ENCODE results near the gene TMEM143.

TMEM143 gene

DNA sequence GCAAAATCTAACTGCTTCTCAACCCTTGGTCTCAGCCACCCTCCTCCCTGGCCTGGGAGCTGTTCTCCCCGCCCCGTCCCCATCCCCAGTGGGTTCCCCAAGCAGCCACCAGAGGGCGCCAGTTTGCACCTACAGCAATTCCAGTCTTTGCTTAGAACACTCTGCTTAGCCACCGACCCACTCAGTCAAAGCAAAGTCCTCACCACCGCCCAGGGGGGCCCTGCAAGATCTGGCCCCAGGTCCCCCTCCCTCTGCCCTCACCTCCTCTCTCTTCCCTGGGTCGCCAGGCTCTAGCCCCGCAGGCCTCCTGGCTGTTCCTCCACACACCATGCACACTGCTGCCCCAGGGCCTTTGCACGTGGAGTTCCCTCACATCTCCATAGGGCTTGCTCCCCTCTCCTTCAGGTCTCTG lies 12.4 kb downstream of the TMEM143 start:
- H3K4me3 ChIP-seq (ENCODE audit: low read depth, low read length), result no peak overlapping the region
- H3K36me3 ChIP-seq, result no peaks in the 10 kb centered on the region
- DNase-seq, result peak; percentile 86
- no peaks in the 10 kb centered on the region for H3K27me3 ChIP-seq (ENCODE audit: insufficient read depth, low read depth, severe bottlenecking)
- peak; percentile 71 for TF ChIP-seq CTCF (IDR thresholded peaks at IDR 0.05; ENCODE audit: low read depth, low read length)
- no peak overlapping the region for H3K27ac ChIP-seq
- H3K9me3 ChIP-seq (ENCODE audit: severe bottlenecking), result no peaks in the 10 kb centered on the region

- Histone ChIP-seq H3K9me3 (ENCODE audit: severe bottlenecking) (no peaks in the 10 kb centered on the region), H3K27ac (no peak overlapping the region), H3K27me3 (ENCODE audit: insufficient read depth, low read depth, severe bottlenecking) (no peaks in the 10 kb centered on the region), H3K4me3 (ENCODE audit: low read depth, low read length) (no peak overlapping the region), H3K36me3 (no peaks in the 10 kb centered on the region)
- DNase-seq, result no peak
- no peak for TF ChIP-seq CTCF (IDR thresholded peaks at IDR 0.05; ENCODE audit: low read depth, low read length)
Observed at GRCh38 chr19:48350856-48351255, 12.9 kb downstream of the TMEM143 start.

GRCh38 chr19:48348737-48349136 lies 15.0 kb downstream of the TMEM143 start:
- H3K27ac ChIP-seq, result no peak overlapping the region
- no peak for DNase-seq

DNA sequence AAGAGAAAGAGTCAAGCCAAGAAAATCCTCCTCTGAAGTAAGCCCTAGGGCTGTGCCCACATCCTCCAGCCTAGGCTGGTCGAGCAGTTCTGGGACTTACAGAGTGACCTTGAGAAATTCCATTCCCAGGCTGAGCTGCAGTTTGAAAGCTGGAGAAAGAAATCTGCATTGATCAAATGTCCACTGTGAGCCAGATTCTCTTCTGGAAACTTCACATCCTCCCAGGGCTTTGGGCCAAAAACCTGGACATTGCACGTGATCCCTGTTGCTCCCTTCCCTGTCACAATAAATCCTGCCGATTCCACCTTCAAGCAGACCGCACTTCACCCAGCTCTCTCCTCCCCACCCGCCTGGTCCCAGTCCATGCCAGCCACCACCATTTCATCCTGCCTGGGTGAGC lies 15.7 kb downstream of the TMEM143 start:
- no peaks in the 10 kb centered on the region for H3K36me3 ChIP-seq
- no peaks in the 10 kb centered on the region for H3K9me3 ChIP-seq (ENCODE audit: severe bottlenecking)
- no peak overlapping the region for H3K27ac ChIP-seq
- DNase-seq, result no peak
- H3K27me3 ChIP-seq (ENCODE audit: insufficient read depth, low read depth, severe bottlenecking), result no peaks in the 10 kb centered on the region
- H3K4me3 ChIP-seq (ENCODE audit: low read depth, low read length), result no peak overlapping the region
- no peak for TF ChIP-seq CTCF (IDR thresholded peaks at IDR 0.05; ENCODE audit: low read depth, low read length)

More at GRCh38 chr19:48348737-48349136, 15.0 kb downstream of the TMEM143 start:
- TF ChIP-seq CTCF (IDR thresholded peaks at IDR 0.05; ENCODE audit: low read depth, low read length), result no peak
- Histone ChIP-seq H3K27me3 (ENCODE audit: insufficient read depth, low read depth, severe bottlenecking) (no peaks in the 10 kb centered on the region), H3K9me3 (ENCODE audit: severe bottlenecking) (no peaks in the 10 kb centered on the region), H3K36me3 (no peaks in the 10 kb centered on the region), H3K4me3 (ENCODE audit: low read depth, low read length) (no peak overlapping the region)

- TF ChIP-seq CTCF (IDR thresholded peaks at IDR 0.05; ENCODE audit: low read depth, low read length), result no peak
- no peak for DNase-seq
Observed at GRCh38 chr19:48346191-48346590, 17.5 kb downstream of the TMEM143 start.

GRCh38 chr19:48344892-48345291 lies 18.8 kb downstream of the TMEM143 start:
- DNase-seq, result peak; percentile 66
- Histone ChIP-seq H3K36me3 (no peaks in the 10 kb centered on the region), H3K4me3 (ENCODE audit: low read depth, low read length) (no peak overlapping the region), H3K27ac (peak overlapping the region; percentile 59), H3K27me3 (ENCODE audit: insufficient read depth, low read depth, severe bottlenecking) (no peaks in the 10 kb centered on the region), H3K9me3 (ENCODE audit: severe bottlenecking) (no peaks in the 10 kb centered on the region)
- no peak for TF ChIP-seq CTCF (IDR thresholded peaks at IDR 0.05; ENCODE audit: low read depth, low read length)

More at GRCh38 chr19:48346191-48346590, 17.5 kb downstream of the TMEM143 start:
- H3K27me3 ChIP-seq (ENCODE audit: insufficient read depth, low read depth, severe bottlenecking), result no peaks in the 10 kb centered on the region
- H3K27ac ChIP-seq, result no peak overlapping the region
- no peaks in the 10 kb centered on the region for H3K9me3 ChIP-seq (ENCODE audit: severe bottlenecking)
- H3K36me3 ChIP-seq, result no peaks in the 10 kb centered on the region
- H3K4me3 ChIP-seq (ENCODE audit: low read depth, low read length), result no peak overlapping the region

All from WERI-Rb-1 (cell line).